ENCODE data around the gene SMU1.

SMU1 gene

GRCh38 chr9:33043671-33044070 is 32.8 kb downstream of the SMU1 start:
- DNase-seq, result peak; percentile 20

DNA sequence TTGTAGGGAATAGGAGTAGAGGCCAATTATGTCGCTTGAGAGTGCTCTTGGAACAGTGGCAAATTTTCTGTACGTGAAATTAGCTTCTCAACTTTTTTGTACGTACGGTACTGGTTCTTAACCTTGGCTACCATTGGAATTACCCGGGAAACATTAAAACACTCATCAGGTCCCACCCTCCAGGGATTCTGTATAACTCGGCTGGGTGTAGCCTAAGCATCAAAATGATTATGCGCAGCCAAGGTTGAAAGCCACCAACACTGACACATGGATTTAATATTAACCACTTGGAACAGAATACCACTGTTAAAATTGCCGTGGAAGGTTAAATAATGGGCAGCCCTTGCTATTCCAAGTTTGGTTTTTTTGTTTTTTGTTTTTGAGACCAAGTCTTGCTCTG is 34.0 kb downstream of the SMU1 start:
- no peak for DNase-seq

DNA sequence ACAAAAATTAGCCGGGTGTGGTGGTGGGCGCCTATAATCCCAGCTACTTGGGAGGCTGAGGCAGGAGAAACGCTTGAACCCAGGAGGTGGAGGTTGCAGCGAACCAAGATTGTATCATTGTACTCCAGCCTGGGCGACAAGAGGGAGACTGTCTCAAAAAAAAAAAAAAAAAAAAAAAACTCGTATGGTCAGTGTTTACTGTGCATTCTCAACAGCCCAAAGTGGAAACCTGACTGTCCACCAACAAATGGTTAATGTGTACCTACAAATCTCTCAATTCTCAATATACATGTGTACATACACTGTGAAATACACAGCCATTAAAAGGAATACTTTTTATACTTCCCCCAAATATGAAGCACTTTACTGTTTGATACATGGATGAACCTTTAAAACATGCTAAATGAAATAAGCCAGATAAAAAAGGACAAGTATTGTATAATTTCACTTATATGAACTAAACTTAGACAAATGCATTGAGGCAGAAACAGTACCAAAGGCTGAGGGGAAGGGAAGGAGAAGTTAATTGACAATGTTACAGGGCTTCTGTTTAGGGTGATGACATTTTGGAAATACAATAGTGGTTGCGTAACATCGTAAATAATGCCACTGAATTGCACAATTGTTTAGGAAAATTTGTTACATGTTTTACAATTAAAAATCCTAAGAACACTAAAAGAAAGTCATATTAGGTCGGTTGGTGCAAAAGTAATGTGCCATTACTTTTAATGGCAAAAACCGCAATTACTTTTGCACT is 34.9 kb downstream of the SMU1 start:
- no peak for DNase-seq

DNA sequence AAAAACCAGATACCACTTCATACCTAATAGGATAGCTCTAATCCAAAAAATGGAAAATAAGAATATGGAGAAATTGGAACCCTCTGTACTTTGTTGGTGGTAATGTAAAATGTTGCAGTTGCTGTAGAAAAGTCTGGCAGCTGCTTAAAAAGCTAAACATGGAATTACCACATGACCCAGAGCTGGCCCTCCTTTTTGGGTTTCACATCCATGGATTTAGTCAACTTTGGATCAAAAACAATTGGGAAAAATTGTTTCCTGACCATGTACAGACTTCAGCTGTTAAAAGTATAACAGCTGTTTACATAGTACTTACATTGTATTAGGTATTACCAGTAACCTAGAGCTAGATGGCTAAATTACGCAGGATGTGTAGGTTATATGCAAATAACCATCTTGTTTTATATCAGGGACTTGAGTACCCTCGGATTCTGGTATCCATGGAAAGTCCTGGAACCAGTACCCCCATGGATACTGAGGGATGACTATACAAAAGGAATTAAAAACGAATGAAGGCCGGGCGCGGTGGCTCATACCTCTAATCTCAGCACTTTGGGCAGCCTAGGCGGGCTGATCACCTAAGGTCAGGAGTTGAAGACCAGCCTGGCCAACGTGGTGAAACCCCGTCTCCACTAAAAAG is 35.6 kb downstream of the SMU1 start:
- DNase-seq, result no peak

DNA sequence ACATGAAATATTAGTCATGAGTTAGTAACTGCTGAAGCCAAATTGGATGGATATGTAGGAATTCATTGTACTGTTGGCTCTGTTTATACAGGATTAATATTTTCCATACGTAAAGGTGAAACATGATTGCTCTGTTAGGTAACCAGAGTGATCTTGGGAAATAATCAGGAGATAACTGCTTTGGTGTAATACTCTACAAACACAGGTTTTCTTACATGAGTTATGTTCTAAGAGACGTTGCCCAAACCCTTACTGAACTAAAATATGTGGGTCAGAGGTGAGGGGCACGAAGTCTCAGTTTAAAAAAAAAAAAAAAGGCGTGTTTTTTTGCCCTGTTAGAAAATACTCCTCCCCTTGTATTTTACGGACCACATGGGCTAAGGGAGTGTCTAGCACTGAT is 43.6 kb downstream of the SMU1 start:
- no peak for DNase-seq

GRCh38 chr9:33032292-33032691 is 44.2 kb downstream of the SMU1 start:
- no peak for DNase-seq

DNA sequence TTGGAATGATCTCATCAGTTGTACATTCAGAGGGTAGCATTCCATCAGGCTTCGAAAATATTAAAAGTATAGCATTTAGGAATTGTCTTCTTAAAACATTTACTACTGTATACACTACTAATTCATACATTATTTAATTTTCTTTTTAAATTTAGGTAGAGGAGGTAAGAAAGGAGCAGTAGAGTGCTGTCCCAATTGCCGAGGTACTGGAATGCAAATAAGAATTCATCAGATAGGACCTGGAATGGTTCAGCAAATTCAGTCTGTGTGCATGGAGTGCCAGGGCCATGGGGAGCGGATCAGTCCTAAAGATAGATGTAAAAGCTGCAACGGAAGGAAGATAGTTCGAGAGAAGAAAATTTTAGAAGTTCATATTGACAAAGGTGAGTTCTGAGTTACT is 46.2 kb downstream of the SMU1 start:
- no peak for DNase-seq

DNA sequence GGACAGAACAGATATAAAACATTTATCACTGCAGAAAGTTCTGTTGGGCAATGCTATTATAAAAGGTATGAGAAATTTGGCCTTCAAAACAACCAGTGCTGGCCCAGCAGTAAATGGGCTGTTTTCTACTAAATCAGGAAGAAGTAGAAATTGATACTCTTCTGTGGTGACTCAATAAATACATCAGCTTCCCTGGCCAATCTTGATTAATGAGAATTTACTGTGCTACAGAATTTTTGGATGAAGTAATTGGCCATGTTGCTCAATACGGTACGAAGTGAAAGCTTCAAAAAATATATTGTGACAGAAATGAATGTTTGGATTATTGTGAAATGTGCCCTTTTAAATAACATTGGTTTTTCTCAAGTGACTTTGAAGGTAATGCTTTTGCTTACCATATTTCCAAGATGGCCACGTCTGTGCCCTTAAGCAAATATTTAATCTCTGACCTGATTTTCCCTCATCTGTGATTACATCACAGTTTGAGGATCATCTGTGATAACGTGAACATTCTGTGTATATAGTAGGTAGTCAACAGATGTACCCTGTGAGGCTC is 47.2 kb downstream of the SMU1 start:
- DNase-seq, result no peak

- peak; percentile 89 for DNase-seq
Measured at GRCh38 chr9:33025572-33026342, 50.7 kb downstream of the SMU1 start.

- peak; percentile 95 for DNase-seq
Measured at GRCh38 chr9:33024966-33025571, 51.4 kb downstream of the SMU1 start, which contains the start of gene DNAJA1. Gene DNAJA1, plus strand, starts transcription at chr9:33025273. Its CDS starts 1,212 bp downstream, at chr9:33026485.

DNA sequence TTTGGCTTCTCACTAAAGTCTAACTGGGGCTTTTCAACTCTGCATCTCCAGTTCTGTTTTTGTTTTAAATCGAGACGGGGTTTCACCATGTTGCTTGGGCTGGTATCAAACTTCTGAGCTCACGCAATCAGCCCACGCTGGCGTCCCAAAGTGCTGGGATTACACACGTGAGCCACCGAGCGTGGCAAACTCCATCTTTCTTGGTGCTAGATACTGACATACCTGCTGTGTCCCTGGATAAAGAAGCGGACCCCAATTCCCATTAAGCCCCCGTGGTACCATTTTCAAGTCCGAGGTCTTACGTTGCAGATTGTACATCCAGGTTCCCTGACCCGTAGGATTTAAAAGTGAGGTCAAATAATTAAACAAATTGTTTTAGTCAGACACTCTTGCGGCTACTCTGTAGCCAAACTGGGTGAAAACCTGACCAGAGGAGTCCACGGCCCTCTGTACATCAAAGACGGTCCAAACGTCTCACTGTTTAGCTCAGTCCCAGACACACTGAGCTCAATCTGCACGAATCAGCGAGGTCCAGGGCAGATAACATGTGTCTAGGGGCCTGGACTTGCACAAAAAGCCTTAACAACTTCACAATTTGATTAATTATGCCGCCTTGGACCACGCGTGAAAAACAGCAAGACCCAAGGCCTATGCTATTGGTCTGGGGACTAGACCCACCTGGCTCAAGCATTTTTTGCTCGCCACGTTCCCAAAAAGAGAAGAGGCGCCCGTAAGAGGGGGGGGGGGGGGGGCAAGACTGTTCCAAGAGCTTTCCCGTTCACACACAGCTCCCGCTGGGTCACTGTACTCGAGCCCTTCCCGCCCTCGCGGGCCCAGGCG is 52.1 kb downstream of the SMU1 start:
- peak; percentile 63 for DNase-seq

DNA sequence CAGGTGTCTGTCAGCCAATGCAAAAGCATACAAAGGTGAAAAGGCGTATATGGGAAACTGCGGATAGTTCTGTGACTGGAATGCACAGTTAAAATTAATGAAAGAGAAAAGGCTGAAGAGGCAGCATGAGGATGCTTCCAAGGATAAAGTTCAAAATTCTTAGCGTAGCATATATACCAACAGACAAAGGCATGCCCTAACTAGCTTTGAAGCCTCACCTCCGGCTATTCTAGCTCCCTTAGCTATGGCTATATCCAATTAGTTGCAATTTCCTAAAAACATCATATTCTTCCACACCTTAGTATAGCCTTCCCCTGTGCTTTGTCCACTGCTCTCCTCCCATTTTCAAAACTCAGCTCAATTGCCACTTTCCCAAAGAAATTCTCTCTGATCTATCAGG is 52.8 kb downstream of the SMU1 start:
- DNase-seq, result no peak

GRCh38 chr9:33022755-33023154 is 53.7 kb downstream of the SMU1 start:
- no peak for DNase-seq

DNA sequence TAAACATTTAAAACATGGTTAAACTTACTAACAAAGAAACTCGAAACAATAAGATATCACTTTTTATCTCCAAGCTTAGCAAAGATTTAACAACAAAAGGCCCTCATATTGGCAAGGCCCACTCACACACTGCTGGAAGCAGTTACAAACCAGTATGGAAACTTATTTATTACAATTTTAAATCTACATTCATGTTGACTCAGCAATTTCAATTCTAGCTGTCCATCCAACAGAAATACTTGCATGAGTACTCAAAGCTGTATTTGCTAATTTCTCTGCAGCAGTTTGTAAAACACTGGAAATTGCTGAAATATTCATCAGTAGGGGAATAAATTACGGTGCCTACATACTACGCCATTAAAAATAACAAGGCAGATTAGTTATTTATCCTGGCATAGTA is 54.2 kb downstream of the SMU1 start:
- no peak for DNase-seq

DNA sequence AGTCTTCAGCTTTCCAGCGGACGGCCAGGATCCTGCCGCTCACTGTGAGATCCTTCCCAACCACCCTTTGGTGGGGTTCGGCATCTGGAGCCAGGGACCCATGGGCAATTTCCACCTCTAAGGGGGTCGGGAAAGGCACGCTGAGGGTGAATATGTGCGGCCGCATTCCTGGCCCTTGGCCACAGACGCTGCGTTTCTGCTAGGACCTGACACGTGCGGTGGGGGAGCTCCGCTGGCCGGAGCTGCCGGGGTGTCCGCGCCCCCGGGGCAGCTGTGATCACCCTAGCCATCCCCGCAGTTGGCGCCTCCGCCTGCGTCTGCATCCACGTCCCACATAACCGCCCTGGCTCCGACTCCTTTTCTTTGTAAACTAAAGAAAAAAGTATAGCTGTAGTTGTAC is 56.7 kb downstream of the SMU1 start:
- no peak for DNase-seq

GRCh38 chr9:33017283-33018041 is 59.0 kb downstream of the SMU1 start:
- DNase-seq, result no peak

GRCh38 chr9:33014665-33015014 is 61.8 kb downstream of the SMU1 start:
- DNase-seq, result no peak

DNA sequence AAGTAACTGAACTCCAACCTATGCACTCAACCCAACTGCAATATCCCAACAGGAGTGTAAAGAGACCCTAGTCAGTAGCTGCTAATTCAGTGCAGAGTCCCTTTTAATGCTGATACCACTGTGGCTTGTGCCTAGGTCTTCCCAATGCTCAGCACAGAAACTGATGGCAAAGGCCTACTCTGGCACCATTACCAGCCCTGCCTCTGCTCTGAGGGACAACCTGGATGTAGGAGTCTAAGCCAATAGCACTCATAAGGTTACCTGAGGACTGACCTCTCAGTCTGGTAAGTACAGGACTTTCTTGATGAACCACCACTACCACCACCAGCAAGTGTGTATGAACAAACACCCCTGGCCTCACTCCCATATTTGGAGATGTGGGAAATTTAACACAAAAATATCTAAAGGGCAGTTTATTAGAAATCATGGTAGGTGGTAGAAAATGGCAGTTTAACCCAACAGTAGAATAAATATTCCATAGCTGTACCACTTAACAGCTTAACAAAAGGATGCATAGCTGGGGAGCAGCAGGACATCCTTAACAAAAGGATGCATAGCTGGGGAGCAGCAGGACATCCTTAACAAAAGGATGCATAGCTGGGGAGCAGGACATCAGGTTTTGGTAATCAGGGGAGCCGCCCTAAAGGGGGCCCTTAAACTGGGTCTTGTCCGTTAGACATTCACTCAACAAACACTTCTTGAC is 62.4 kb downstream of the SMU1 start:
- DNase-seq, result no peak

DNA sequence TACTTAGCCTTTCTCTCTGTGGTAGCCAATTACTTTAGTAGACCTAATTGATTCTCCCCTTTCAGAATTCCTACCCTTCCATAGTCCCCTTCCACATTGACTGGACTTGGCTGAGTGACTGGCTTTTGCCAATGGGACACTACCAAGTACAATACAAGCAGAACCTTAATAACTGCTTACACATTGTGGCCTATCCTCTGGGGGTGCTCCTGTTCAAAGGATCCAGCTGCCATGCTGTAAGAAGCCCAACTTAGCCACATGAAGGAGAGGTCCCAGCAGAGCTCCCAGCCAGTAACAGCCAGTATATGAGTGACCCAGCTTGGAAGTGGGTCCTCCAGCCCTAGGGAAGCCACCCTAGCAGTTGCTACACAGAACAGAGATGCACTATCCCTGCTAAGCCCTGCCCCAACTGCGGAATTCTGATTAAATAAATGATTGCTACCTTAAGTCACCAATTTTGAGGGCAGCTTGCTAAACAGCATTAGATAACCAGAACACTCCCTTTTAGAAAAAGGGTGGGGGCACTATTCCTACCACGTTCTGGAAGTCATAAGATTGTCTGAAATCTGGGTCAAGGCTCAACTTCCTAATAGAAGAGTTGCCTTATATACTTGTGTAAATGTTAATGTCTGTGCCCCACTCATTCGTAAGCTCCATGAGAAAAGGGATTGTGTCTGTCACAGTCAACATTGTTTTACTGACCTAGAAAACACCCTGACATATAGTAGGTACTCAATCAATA is 64.0 kb downstream of the SMU1 start:
- no peak for DNase-seq

- DNase-seq, result no peak
Measured at GRCh38 chr9:33011831-33012230, 64.6 kb downstream of the SMU1 start.

All from NCI-H146 (cell line).